Caco-2 (cell line): Measurements from ENCODE around the gene KLHL13. TPM values are rescaled to one million over a fixed set of nuclear protein-coding genes. Genes with fewer than 3 reads are reported as not detected.
"Not testable (repeated sequence)": the region's sequence is repeated elsewhere in the genome, so short reads cannot be mapped to it uniquely, and the experiment has no call there.

ENCODE experiments used
- BruUV-seq: library from RNA; stranded (reverse); fragments of 400-500 nt; replicated peaks from 2 replicates; lab custom pipeline; 2021; lab: Mats Ljungman, UMichigan
- CTCF ChIA-PET: fragments of 300-600 bp; sonication (Branson Sonifier 250); formaldehyde crosslinking; loops from one replicate; lab custom pipeline; 2022; ENCODE audit warnings: antibody characterized with exemption; lab: Charles Lee
- POLR2A ChIA-PET: fragments of 300-600 bp; sonication (Branson Sonifier 250); formaldehyde crosslinking; loops from one replicate; lab custom pipeline; 2022; ENCODE audit warnings: antibody characterized with exemption; lab: Charles Lee
- DNase-seq, 2 experiments: peaks; one replicate each; pipeline versions ENCODE4 v3.0.0 to v3.0.0-alpha.2; 2020 to 2022
- H3K27me3 ChIP-seq: replicated peaks from 2 replicates; pipeline ENCODE4 v1.6.0; 2011; ENCODE audit warnings: low read length; ENCODE audit not compliant: control insufficient read depth, insufficient read depth
- H3K36me3 ChIP-seq: 2 replicates; pipeline ENCODE4 v1.5.1; 2011; ENCODE audit warnings: low read length; ENCODE audit not compliant: control insufficient read depth, insufficient read depth
- H3K4me1 ChIP-seq: fragments of 250-450 bp; sonication (Bioruptor Pico); 2 replicates; pipeline ENCODE4 v1.5.1; 2020; ENCODE audit warnings: mild to moderate bottlenecking
- H3K4me3 ChIP-seq: 2 replicates; pipeline ENCODE4 v1.5.1; 2011; ENCODE audit warnings: low read depth, mild to moderate bottlenecking, control low read depth, low read length
- H3K9me3 ChIP-seq: fragments of 250-450 bp; sonication (Bioruptor Pico); 2 replicates; pipeline ENCODE4 v1.5.1; 2020; ENCODE audit warnings: mild to moderate bottlenecking, moderate library complexity
- H3K27ac Mint-ChIP-seq: one replicate; pipeline ENCODE4 v1.8.0; 2022; ENCODE audit warnings: mixed read lengths; ENCODE audit not compliant: unreplicated experiment
- H3K27me3 Mint-ChIP-seq: one replicate; pipeline ENCODE4 v1.8.0; 2022; ENCODE audit warnings: mixed read lengths; ENCODE audit not compliant: insufficient read depth, unreplicated experiment
- H3K36me3 Mint-ChIP-seq: one replicate; pipeline ENCODE4 v1.8.0; 2022; ENCODE audit warnings: mild to moderate bottlenecking, mixed read lengths; ENCODE audit not compliant: insufficient read depth, unreplicated experiment
- H3K4me1 Mint-ChIP-seq: one replicate; pipeline ENCODE4 v1.8.0; 2022; ENCODE audit warnings: low read depth, mixed read lengths; ENCODE audit not compliant: unreplicated experiment
- H3K4me3 Mint-ChIP-seq: one replicate; pipeline ENCODE4 v1.8.0; 2022; ENCODE audit warnings: mild to moderate bottlenecking, moderate library complexity, mixed read lengths; ENCODE audit not compliant: unreplicated experiment
- H3K9me3 Mint-ChIP-seq: one replicate; pipeline ENCODE4 v1.8.0; 2022; ENCODE audit warnings: mixed read lengths; ENCODE audit not compliant: unreplicated experiment
- CTCF ChIP-seq, 2 experiments: fragments of 200-600 bp in 1 of 2; IDR thresholded peaks; 1 replicate in 1 of 2; 2 replicates in 1 of 2; pipeline versions ENCODE4 v1.5.1 to v1.8.0; 2011 to 2022; ENCODE audit warnings: antibody characterized with exemption in 1 of 2, control low read depth in 1 of 2, inconsistent platforms in 1 of 2, low read depth in 1 of 2, low read length in 1 of 2, mild to moderate bottlenecking in 1 of 2, moderate library complexity in 1 of 2; ENCODE audit not compliant: insufficient read depth in 1 of 2, severe bottlenecking in 1 of 2, unreplicated experiment in 1 of 2
- intact Hi-C: fragments of 100-400 bp; cut with micrococcal nuclease; formaldehyde crosslinking; loops from one replicate; pipeline ENCODE4 v1.10.0; 2022; ENCODE audit not compliant: unreplicated experiment
- total RNA-seq: library from RNA; stranded (reverse); gene quantifications from 2 replicates; pipeline ENCODE4 v1.2.3, GENCODE V29; 2022

KLHL13 gene
- total RNA-seq, 1 experiment from 2014 or later, result 9.1 TPM

DNA sequence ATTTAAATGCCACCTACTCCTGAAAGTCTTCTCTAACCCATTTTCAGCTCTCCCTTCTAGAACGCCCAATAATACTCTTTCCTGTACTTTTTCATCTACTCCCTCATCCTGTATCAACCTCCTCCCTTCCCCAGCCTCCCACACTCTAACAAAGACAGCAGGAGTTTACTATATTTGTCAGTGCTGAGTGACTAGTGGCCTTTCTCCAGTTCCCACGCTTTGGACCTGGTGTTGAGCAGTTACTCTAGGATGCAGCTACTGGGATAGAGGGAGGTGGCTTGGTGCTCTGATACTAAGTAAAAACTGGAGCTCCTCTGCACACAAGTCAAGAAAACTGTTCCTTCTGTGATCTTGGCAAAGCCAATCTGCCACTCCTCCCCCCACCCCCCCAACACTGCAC lies 36.1 kb upstream of the KLHL13 start:
- H3K4me1 ChIP-seq, result peaks cover 19% of the 10 kb centered on the region
- POLR2A ChIA-PET, result no interaction called here
- intact Hi-C loops, result no loop called here
- H3K9me3 ChIP-seq, result no peaks in the 10 kb centered on the region
- no peaks in the 10 kb centered on the region for H3K27me3 Mint-ChIP-seq
- no peak overlapping the region for H3K4me3 ChIP-seq
- no peak overlapping the region for H3K4me3 Mint-ChIP-seq
- no peak for TF ChIP-seq CTCF (IDR thresholded peaks at IDR 0.05; ENCODE audit: insufficient read depth in 1 of 2, low read depth in 1 of 2, low read length in 1 of 2, severe bottlenecking in 1 of 2, unreplicated experiment in 1 of 2)
- no peaks in the 10 kb centered on the region for H3K36me3 Mint-ChIP-seq
- no peaks in the 10 kb centered on the region for H3K36me3 ChIP-seq
- H3K4me1 Mint-ChIP-seq, result peaks cover 14% of the 10 kb centered on the region
- H3K27me3 ChIP-seq, result no peaks in the 10 kb centered on the region
- DNase-seq, result no peak
- no peaks in the 10 kb centered on the region for H3K9me3 Mint-ChIP-seq
- CTCF ChIA-PET, result no interaction called here
- no TSS peak for BruUV-seq
- no peak overlapping the region for H3K27ac Mint-ChIP-seq

DNA sequence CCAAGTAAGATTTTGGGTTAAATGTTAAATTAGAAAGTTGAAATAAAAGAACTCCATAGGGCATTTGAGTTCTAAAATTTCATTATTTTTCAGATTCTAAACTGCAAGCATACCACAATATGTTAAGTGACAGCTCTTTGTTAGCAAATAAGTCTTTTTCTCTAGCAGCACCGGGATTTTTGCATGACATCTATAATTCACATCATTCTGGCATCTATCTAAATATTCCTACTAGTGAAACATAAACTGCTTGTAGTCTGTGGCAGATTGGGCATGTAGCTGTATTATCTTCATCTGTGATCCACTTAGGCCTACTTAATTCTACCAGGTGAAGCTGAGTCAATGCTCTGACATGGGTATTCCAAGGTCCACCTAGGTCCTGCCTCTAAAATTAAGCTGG lies 32.1 kb upstream of the KLHL13 start:
- H3K27me3 Mint-ChIP-seq, result no peaks in the 10 kb centered on the region
- ChIA-PET POLR2A (interaction anchor here (0.6 kb wide), 1 partner anchor 1463 kb away, joined by 6 read pairs; no protein-coding TSS in a partner anchor), CTCF (no interaction called here)
- H3K27me3 ChIP-seq, result no peaks in the 10 kb centered on the region
- DNase-seq, result no peak
- no peaks in the 10 kb centered on the region for H3K9me3 Mint-ChIP-seq
- H3K4me3 Mint-ChIP-seq, result no peak overlapping the region
- no peaks in the 10 kb centered on the region for H3K36me3 Mint-ChIP-seq
- H3K4me1 Mint-ChIP-seq, result peaks cover 2% of the 10 kb centered on the region
- no peaks in the 10 kb centered on the region for H3K9me3 ChIP-seq
- no peaks in the 10 kb centered on the region for H3K4me1 ChIP-seq
- intact Hi-C loops, result no loop called here
- BruUV-seq, result no TSS peak
- no peak overlapping the region for H3K4me3 ChIP-seq
- no peak overlapping the region for H3K27ac Mint-ChIP-seq
- no peaks in the 10 kb centered on the region for H3K36me3 ChIP-seq
- no peak for TF ChIP-seq CTCF (IDR thresholded peaks at IDR 0.05; ENCODE audit: insufficient read depth in 1 of 2, low read depth in 1 of 2, low read length in 1 of 2, severe bottlenecking in 1 of 2, unreplicated experiment in 1 of 2)

DNA sequence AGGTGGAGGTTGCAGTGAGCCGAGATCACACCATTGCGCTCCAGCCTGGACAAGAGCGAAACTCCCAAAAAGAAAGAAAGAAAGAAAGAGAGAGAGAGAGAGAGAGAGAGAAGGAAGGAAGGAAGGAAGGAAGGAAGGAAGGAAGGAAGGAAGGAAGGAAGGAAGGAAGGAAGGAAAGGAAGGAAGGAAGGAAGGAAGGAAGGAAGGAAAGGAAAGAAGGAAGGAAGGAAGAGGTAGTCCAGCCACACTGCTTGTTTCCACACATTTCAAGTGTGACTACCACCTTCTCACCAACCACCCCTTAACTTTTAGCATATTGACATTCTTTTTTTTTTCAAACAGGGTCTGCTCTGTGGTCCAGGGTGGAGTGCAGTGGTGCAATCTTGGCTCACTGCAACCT lies 31.2 kb upstream of the KLHL13 start:
- H3K36me3 Mint-ChIP-seq, DNase-seq, H3K4me3 ChIP-seq, H3K36me3 ChIP-seq, H3K9me3 ChIP-seq, H3K27me3 Mint-ChIP-seq, H3K27me3 ChIP-seq, POLR2A ChIA-PET, H3K27ac Mint-ChIP-seq, intact Hi-C loops, H3K4me1 ChIP-seq, CTCF ChIA-PET, H3K9me3 Mint-ChIP-seq, BruUV-seq, H3K4me1 Mint-ChIP-seq, H3K4me3 Mint-ChIP-seq: not testable (repeated sequence)

GRCh38 chrX:118143578-118143977 lies 27.0 kb upstream of the KLHL13 start:
- Mint-ChIP-seq H3K36me3 (no peaks in the 10 kb centered on the region), H3K9me3 (peaks cover 7% of the 10 kb centered on the region), H3K27ac (no peak overlapping the region), H3K4me3 (no peak overlapping the region), H3K4me1 (no peaks in the 10 kb centered on the region), H3K27me3 (no peaks in the 10 kb centered on the region)
- no peak for TF ChIP-seq CTCF (IDR thresholded peaks at IDR 0.05; ENCODE audit: insufficient read depth in 1 of 2, low read depth in 1 of 2, low read length in 1 of 2, severe bottlenecking in 1 of 2, unreplicated experiment in 1 of 2)
- no peak for DNase-seq
- CTCF ChIA-PET, result no interaction called here
- H3K36me3 ChIP-seq, result no peaks in the 10 kb centered on the region
- H3K9me3 ChIP-seq, result no peaks in the 10 kb centered on the region
- POLR2A ChIA-PET, result no interaction called here
- no TSS peak for BruUV-seq
- intact Hi-C loops, result no loop called here
- H3K4me3 ChIP-seq, result no peak overlapping the region
- H3K4me1 ChIP-seq, result no peaks in the 10 kb centered on the region
- H3K27me3 ChIP-seq, result no peaks in the 10 kb centered on the region
